ENCODE data around the gene CRTC3.
"Not testable (repeated sequence)": the region's sequence is repeated elsewhere in the genome, so short reads cannot be mapped to it uniquely, and the experiment has no call there.

The CRTC3 gene

DNA sequence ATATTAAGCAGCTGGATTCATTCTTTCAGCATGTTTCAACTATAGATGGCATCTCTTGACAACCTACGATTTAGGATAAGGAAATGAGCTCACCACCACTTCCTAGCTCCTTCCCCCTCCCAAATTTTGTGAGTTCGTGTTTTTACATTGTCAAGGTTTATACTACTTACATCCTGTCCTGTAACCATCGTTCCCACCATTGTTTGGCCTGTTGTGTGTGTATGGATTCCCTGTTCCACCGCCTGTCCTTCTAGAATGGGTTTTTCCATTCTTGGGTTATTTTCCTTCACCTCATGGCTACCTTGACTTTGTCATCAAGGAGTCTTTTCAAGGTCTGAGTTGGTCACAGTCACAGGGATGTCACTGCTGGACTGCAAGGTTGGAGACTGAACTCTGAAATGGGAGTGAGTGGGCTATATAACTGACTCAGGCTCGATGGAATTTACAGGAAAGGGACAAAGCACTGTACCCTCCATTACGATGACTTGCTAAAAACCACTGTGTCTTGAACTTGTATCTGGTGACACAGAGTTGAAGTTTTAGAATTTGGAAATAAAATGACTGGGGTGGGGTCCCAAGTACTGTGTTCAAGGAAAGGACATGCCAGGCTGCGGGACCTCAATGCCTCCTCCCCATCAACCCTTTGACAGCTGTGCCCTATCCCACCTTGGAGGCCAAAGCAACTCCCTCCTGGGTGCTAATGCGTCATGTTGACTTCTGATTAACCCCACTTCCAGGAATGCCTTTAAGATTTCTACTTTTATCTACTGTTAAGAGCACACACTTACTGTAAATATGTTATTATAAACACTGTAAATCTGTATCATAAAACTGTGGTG lies 120.6 kb downstream of the CRTC3 start:
- DNase-seq (ENCODE audit: low read depth in 3 of 3), result no peak

DNA sequence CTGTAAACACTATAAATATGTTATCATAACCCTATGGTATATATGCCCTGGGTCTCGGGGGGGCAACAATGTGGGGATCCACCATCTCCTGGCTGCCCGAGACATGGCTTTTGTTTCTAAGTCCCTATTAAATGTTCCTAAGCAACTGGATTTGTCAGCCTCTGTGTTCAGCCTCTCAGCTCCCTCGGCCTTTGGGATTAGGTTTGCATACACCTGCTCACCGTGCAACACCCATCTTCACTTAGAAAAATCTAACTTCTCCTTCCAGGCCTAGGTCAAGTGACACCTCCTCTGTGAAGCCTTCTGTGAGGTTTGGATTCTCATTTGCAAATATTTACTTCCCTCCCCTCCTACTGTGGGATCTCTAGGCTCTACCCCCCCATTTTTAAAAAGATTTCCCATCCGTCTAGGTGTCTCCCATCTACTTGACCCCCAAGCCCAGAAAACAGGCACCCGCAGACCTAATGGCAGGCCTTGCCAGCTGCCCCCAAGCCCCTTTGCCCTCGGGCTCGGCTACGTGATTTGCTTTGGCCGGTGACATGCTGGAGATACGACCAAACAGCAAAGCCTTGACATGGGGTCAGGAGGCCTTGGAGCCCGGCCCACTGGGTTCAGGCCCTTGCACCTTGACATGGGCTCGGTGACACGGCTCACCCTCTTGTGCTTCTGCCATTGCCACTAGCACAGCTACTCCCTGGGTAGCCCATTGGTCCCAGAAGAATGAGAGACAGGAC lies 121.4 kb downstream of the CRTC3 start:
- no peak for DNase-seq (ENCODE audit: low read depth in 3 of 3)

DNA sequence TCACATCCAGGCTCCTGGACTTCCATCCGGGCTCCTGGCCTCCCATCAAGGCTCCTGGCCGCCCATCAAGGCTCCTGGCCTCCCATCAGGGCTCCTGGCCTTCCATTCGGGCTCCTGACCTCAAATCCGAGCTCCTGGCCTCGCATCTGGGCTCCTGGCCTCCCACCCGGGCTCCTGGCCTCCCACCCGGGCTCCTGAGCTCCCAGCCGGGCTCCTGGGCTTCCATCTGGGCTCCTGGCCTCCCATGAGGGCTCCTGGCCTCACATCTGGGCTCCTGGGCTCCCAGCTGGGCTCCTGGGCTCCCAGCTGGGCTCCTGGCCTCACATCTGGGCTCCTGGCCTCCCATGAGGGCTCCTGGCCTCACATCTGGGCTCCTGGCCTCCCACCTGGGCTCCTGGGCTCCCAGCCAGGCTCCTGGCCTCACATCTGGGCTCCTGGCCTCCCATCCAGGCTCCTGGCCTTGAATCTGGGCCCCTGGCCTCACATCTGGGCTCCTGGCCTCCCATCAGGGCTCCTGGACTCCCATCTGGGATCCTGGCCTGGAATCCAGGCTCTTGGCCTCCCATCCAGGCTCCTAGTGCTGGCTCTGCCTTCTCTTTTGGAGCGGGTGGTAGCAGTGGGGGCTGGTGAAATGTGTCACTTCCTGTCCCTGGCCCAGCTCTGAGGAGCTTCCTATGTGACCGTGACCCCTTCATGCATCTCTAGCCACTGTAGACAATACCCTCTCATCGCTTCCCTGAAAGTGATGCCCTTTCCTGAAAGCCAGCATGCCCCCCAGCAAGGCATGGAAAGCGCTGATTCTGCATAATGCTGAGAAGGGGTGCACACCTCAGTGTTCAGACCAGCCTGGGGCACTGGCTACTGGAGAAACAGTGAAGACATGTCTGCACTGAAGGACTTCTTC lies 124.8 kb downstream of the CRTC3 start:
- DNase-seq (ENCODE audit: low read depth in 3 of 3), result no peak

DNA sequence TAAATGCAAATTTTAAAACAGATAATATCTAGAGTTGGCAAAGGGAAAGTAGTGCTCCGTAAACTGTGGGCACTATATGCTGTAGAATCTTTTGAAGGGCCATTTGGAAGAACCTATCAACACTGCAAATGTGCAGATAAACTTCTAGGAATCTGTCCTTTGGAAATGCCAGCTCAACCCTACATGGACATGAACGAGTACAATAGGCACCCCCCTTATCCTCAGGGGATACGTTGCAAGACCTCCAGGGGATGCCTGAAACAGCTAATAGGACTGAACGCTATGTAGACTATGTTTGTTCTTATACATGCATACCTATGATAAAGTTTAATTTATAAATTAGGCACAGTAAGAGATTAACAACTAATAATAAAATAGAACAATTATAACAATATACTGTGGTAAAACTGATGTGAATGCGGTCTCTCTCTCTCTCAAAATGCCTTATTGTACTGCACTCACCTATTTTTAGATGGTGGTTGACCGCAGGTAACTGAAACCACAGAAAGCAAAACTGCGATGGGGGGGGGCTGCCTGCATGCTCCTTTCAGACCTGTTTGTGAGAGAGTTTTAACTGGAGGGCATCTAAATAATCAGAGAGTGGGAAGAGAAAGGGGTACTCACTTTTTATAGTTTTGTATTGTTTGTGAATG lies 127.9 kb downstream of the CRTC3 start:
- peak; percentile 32 to 51 (median 40) for DNase-seq (ENCODE audit: low read depth in 3 of 3)

DNA sequence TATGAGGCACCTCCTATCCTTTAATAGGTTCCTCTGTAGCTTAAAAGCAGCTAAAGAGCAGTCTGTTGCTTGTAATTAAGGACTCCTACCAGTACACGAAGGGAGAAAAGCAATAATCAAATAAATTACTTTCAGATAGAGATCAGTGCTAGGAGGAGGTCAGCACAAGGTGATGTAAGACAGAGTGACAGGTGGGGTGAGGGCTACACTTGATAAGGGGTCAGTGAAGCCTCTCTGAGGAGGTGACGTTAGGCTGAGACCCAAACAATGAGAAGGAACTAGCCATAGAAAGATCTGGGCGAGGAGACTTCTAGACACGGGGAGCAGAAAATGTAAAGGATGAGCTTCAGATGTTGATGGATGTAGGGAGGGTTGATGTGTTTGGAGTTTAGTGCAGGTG lies 129.8 kb downstream of the CRTC3 start:
- DNase-seq (ENCODE audit: low read depth in 3 of 3), result no peak

DNA sequence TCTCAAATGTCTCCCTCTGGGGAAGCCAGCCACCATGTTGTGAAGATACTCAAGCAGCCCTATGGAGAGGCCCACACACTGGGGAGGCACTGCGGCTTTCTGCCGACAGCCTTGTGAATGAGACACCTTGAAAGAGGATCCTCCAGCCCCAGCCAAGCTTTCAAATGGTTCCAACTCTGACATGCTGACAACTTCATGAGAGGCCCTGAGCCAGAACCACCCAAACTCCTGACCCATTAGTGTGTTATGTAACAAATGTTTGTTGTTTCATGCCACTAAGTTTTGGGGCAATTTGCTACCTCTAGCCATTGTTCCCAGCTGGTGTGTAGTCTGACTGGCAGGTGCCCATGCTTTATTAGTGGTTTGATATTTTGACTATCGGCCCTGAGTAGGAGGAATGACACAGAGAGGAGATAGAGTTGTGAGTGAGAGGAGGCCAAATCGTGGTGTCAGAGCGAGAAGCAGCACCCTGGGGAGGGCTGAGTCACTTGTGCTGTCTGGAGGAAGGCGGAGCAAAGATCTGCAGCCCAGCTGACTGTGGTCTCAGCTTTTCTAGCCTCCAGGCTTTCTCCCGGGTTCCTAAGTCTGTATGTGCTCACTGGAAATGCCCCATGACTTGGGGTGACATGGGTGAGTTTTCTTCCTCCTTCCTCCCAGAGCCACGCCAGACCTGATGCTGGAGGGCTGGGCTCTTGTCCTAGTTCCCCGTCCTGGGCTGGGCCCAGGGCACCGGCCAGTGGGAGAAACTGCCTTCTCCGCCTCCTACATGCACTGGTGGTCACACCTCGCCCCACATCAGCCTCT lies 130.7 kb downstream of the CRTC3 start:
- DNase-seq (ENCODE audit: low read depth in 3 of 3), result peak; percentile 43 to 61 (median 60)

DNA sequence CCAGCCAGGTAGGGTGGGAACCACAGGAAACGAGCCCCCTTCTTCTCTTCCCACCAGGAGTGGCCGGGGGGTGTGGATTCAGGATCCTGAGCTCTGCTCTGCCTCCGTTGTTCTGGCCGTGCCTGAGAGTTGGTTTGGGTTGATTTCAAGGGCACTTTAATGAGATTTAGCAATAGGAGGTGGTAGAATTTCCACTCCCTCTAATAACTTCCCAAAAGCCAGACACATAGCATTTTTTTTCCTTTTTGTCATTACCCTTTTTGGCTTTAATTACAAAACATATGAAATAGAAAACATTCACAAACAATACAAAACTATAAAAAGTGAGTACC lies 131.2 kb downstream of the CRTC3 start:
- DNase-seq (ENCODE audit: low read depth in 3 of 3), result not testable (repeated sequence)

DNA sequence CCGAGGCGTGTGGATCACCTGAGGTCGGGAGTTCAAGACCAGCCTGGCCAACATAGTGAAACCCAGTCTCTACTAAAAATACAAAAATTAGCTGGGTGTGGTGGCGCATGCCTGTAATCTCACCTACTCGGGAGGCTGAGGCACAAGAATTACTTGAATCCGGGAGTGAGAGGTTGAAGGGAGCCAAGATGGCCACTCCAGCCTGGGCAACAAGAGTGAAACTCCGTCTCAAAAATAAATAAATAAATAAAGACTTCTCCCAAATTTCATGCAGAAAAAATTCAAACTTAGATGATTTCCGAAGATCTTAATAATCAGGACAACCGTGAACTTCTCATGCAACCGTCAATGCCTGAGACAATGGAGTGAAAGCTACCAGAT lies 134.3 kb downstream of the CRTC3 start:
- not testable (repeated sequence) for DNase-seq (ENCODE audit: low read depth in 3 of 3)

DNA sequence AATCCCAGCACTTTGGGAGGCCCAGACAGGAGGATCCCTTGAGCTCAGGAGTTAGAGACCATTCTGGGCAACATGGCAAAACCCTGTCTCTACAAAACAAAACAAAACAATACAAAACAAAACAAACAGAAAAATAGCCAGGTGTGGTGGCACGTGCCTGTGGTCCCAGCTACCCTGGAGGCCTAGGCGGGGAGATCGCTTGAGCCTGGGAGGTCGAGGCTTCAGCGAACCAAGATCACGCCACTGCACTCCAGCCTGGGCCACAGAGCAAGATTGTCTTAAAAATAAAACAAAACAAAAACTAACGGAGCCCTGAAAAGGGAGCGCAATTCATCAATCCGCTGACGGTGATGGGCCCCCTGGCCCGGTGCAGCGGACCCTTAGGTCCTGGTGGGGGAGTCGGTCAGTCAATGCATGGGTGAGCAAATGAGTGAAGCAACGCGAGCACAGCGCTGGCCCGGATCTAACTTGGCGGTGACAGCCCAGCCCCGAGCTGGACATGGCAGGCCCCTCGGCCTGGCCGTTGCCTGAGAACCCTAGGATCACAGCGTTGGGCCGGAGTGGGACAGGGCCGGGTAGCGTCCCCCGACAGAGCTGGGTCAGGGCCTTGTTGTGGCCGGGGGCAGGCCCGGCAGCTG lies 135.0 kb downstream of the CRTC3 start:
- DNase-seq (ENCODE audit: low read depth in 3 of 3), result no peak

DNA sequence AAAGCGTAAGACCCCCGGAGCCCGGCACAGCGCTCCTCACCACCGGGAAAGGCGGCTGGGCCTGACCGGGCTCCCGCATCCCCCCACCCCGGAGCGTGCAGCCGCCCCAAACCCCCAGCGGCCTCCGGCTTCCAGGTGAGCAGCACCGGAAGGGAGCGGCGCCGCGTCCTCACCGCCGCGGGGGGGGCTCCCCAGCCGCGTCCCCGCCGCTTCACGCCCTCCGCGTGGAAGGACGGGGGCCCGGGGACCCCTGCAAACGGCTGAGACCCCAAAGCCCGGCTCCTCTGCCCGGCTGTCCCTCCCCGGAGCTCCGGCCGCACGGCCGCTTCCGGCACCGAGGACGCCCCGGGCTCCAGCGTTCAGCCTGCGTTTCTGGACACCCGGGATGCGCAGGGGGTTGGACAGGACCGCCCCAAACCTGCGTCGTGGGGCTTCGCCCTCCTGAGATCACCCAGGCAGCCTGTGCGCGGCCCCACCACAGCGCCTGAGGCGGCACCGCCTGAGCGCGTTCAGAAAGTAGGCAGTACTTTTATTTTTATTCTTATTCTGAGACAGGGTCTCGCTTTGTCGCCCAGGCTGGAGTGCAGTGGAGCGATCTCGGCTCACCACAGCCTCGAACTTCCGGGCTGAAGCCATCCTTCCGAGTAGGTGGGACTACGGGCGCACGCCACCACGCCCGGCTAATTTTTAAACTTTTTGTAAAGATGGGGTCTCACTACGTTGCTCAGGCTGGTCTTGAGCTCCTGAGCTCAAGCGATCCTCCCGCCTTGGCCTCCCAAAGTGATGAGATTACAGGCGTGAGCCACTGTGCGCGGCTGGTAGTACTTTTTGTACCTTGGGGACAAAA lies 135.8 kb downstream of the CRTC3 start:
- DNase-seq (ENCODE audit: low read depth in 3 of 3), result no peak

DNA sequence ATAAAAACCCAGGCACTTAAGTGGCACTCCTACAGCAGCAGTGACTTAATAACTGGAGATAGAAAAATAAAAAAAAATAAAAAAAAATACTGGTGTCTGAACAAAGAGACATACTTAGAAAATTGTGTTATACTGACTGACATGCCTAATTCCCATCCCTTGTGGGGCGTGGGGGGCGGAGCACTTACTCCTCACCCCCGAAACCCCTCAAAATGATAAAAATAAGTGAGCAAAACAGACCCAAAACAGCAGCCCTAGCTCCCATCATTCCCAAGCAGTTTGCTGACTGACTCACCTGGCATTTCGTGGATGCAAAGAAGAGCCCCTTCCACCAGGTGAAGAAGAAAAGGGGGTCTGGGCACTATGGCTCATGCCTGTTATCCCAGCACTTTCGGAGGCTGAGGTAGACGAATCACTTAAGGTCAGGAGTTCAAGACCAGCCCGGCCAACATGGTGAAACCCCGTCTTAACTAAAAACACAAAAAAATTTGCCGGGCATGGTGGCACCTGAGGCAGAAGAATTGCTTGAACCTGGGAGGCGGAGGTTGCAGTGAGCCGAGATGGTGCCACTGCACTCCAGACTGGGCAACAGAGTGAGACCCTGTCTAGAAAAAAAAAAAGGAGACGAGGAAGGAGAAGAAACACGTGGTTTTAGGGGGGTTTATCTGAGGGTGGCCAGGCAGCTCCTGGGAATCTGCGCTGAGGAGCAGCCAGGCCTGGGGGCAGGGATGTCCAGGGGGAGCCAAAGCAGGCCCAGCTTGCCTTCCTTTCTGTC lies 136.6 kb downstream of the CRTC3 start:
- DNase-seq (ENCODE audit: low read depth in 3 of 3), result no peak

DNA sequence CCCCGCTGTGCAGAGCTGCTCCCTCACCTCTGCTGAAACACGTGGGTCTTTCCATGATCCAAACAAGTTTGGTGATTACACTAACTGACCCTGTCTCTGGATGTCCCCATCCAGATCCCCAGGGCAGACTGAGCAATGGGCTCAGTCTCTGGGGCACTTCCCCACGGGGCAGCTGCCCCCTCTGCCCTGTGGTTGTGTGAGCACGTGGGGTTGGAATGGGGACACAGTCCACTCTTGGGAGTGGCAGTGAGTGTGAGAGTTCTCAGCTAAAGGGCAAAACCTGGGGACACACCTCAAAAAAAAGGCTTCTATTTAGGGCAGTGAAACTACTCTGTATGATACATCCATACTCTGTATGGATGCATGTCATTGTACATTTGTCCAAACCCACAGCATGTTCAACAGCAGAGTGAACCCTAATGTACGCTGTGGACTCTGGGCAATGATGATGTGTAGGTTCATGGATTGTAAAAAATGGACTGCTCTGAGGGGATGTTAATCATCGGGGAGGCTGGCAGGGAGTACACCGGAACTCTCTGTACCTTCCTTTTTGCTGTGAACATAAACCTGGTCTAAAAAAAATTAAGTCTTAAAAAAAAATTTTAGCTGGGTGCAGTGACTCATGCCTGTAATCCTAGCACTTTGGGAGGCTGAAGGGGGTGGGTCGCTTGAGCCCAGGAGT lies 137.5 kb downstream of the CRTC3 start:
- no peak for DNase-seq (ENCODE audit: low read depth in 3 of 3)

DNA sequence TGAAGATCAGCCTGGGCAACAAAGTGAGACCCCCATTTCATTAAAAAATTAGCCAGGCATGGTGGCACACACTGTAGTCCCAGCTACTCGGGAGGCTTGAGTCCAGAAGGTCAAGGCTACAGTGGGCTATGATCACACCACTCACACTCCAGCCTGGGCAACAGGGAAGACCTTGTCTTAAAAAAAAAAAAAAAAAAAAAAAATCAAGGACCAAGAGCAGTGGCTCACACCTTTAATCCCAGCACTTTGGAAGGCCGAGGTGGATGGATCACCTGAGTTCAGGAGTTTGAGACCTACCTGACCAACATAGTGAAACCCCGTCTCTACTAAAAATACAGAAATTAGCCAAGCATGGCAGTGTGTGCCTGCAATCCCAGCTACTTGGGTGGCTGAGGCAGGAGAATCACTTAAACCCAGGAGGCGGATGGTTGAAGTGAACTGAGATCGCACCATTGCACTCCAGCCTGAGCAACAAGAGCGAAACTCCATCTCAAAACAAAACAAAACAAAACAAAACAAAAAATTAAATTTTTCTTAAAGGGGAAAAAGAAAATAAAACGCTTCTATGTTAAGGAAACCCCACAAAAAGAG lies 138.1 kb downstream of the CRTC3 start:
- not testable (repeated sequence) for DNase-seq (ENCODE audit: low read depth in 3 of 3)

DNA sequence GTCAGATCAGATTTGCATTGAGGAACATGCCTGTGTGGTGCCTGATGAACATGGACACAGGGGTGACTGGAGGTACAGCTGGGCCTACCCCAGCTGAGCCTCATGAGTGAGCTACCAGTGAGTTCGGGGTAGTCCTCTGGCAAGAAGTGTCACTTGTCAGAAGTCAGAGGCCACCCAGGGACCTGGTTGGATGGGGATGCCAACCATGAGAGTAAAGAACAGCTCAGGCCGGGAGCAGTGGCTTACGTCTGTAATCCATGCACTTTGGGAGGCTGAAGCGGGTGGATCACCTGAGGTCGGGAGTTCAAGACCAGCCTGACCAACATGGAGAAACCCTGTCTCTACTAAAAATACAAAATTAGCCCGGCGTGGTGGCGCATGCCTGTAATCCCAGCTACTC lies 140.9 kb downstream of the CRTC3 start:
- DNase-seq (ENCODE audit: low read depth in 3 of 3), result not testable (repeated sequence)

DNA sequence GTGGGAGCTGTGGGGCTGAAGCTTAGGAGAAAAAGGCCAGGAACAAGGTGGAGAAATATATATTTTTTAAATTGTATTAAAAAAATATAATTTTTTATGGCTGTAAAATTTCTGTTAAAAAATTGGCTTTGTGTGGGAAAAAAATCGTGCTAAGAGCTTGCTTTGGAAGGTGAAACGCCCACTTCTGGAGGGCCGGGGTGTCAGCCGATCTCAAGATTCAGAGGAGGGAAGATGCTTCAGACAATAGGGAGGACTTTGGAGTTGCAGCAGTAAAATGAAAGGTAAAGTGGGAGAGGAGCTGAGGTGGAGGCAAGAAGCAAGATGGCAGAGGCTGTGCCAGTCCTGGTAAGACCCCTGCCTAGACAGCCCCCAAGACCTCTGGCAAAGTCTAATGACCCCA lies 141.5 kb downstream of the CRTC3 start:
- DNase-seq (ENCODE audit: low read depth in 3 of 3), result no peak

DNA sequence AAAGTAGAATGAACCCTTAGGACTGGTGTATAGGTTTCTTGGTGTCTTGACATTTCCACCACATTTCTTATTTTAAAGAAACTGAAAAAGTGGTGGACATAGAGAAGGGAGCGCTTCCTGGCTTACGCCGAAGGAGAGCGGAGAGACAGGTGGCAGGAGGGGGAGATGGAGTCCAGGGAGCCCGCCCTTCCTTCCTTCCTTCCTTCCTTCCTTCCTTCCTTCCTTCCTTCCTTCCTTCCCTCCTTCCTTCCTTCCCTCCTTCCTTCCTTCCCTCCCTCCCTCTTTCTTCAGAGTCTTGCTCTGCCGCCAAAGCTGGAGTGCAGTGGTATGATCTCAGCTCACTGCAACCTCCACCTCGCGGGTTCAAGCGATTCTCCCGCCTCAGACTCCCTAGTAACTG lies 143.6 kb downstream of the CRTC3 start:
- DNase-seq (ENCODE audit: low read depth in 3 of 3), result not testable (repeated sequence)

DNA sequence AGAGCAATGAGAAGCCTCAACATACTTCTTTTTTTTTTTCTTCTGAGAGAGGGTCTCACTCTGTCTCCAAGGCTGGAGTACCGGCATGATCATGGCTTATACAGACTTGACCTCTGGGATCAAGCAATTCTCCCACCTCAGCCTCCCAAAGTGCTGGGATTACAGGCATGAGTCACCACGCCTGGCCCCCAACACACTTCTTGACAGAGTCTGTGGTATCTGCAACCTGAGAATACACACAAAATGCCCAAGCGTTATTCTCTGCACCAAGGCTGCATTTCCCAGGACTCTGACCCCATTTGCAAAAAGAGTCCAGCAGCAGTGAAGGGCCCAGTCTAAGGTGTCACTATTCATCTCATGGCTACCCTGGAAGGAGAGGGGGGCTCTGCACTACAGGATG lies 144.8 kb downstream of the CRTC3 start:
- DNase-seq (ENCODE audit: low read depth in 3 of 3), result no peak

DNA sequence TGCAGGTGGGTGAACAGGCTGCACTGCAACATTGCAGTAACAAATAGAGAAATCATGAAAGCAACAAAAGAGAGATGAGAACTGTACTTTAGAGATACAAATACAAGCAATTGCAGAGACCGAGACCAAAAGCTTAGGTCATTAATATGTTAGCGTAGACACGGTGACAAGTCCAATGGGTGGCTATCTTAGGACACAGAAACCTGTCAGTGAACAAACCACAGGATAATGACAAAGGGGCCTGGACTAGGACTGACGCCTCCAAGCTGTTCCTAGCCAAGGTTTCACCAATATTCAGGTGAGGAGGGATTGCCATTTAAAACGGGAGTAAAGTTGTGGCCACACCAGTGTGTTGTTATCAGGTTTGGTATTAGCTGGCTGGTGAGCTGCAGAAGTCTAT lies 145.7 kb downstream of the CRTC3 start:
- DNase-seq (ENCODE audit: low read depth in 3 of 3), result no peak
